OCI-LY7 (cell line): ENCODE data around the gene ARFGAP1. TPM values are rescaled to one million over a fixed set of nuclear protein-coding genes. Genes with fewer than 3 reads are reported as not detected.

ENCODE experiments used
- BruUV-seq: library from RNA; stranded (reverse); fragments of 400-500 nt; replicated peaks from 2 replicates; lab custom pipeline; 2021; lab: Mats Ljungman, UMichigan
- CTCF ChIA-PET: fragments of 300-600 bp; sonication (Branson Sonifier 250); formaldehyde crosslinking; loops from one replicate; lab custom pipeline; 2022; ENCODE audit warnings: antibody characterized with exemption; ENCODE audit not compliant: unreplicated experiment; lab: Charles Lee
- POLR2A ChIA-PET: fragments of 300-600 bp; sonication (Branson Sonifier 250); formaldehyde crosslinking; loops from one replicate; lab custom pipeline; 2022; ENCODE audit warnings: antibody characterized with exemption; lab: Charles Lee
- DNase-seq: peaks from one replicate; pipeline ENCODE4 v3.0.0-alpha.2; 2015; ENCODE audit warnings: low spot score
- H2AFZ ChIP-seq: fragments of 200-600 bp; sonication (generic), shearing (Covaris generic); 2 replicates; pipeline ENCODE4 v1.6.1; 2014; ENCODE audit warnings: mild to moderate bottlenecking, antibody characterized with exemption, low read length, moderate library complexity
- H3K27ac ChIP-seq: fragments of 200-600 bp; sonication (generic); 2 replicates; pipeline ENCODE4 v1.5.1; 2014; ENCODE audit warnings: mixed run types, low read depth, mild to moderate bottlenecking, moderate library complexity, low read length, inconsistent platforms; ENCODE audit not compliant: poor library complexity, severe bottlenecking
- H3K36me3 ChIP-seq: fragments of 200-600 bp; sonication (generic); 2 replicates; pipeline ENCODE4 v1.6.1; 2014; ENCODE audit warnings: mild to moderate bottlenecking, antibody characterized with exemption, low read length, moderate library complexity, mixed read lengths; ENCODE audit not compliant: insufficient read depth
- H3K4me1 ChIP-seq: fragments of 200-600 bp; sonication (generic); 2 replicates; pipeline ENCODE4 v1.5.1; 2014; ENCODE audit warnings: mild to moderate bottlenecking, low read length; ENCODE audit not compliant: insufficient read depth, poor library complexity, severe bottlenecking
- H3K4me2 ChIP-seq: fragments of 200-600 bp; sonication (generic); 2 replicates; pipeline ENCODE4 v1.6.1; 2014; ENCODE audit warnings: mild to moderate bottlenecking, low read length
- H3K4me3 ChIP-seq: fragments of 200-600 bp; sonication (generic); 2 replicates; pipeline ENCODE4 v1.5.1; 2014; ENCODE audit warnings: mild to moderate bottlenecking, low read depth, low read length; ENCODE audit not compliant: poor library complexity, severe bottlenecking
- H3K79me2 ChIP-seq: fragments of 200-600 bp; sonication (generic); 2 replicates; pipeline ENCODE4 v1.6.1; 2016; ENCODE audit warnings: low read depth, mild to moderate bottlenecking, low read length, moderate library complexity, mixed read lengths; ENCODE audit not compliant: insufficient read depth
- H3K9me2 ChIP-seq: fragments of 200-600 bp; sonication (generic); 2 replicates; pipeline ENCODE4 v1.6.1; 2016; ENCODE audit warnings: mild to moderate bottlenecking, low read length, mixed read lengths; ENCODE audit not compliant: insufficient read depth
- H3K9me3 ChIP-seq: fragments of 200-600 bp; sonication (generic); 2 replicates; pipeline ENCODE4 v1.6.1; 2014; ENCODE audit warnings: mild to moderate bottlenecking, mixed run types, low read length, mixed read lengths
- H4K20me1 ChIP-seq: fragments of 200-600 bp; sonication (generic); 2 replicates; pipeline ENCODE4 v1.6.1; 2014; ENCODE audit warnings: mild to moderate bottlenecking, antibody characterized with exemption, low read length, moderate library complexity, mixed read lengths; ENCODE audit not compliant: insufficient read depth
- EZH2phosphoT487 ChIP-seq: fragments of 200-600 bp; sonication (generic); IDR thresholded peaks from 2 replicates; pipeline ENCODE4 v1.6.1; 2018; ENCODE audit warnings: low read depth, borderline replicate concordance, mild to moderate bottlenecking, mixed run types, antibody characterized with exemption, low read length, moderate library complexity, mixed read lengths
- intact Hi-C: fragments of 100-400 bp; cut with micrococcal nuclease; formaldehyde crosslinking; loops from one replicate; pipeline ENCODE4 v1.10.0; 2022; ENCODE audit not compliant: unreplicated experiment
- total RNA-seq, 2 experiments: library from RNA; depleted of rRNA in 1 of 2; stranded (reverse); fragments of >200 nt in 1 of 2; shearing (Covaris generic) in 1 of 2; gene quantifications; 2 replicates each; pipeline ENCODE4 v1.2.3, GENCODE V29; 2014 to 2022
- TF ChIP-seq, protein P1 (sequence below): fragments of 200-600 bp; sonication (generic); conservative IDR thresholded peaks from 2 replicates; pipeline ENCODE4 v1.5.1; 2014; ENCODE audit warnings: mild to moderate bottlenecking, antibody characterized with exemption, low read length, moderate library complexity, mixed read lengths

Gene ARFGAP1
- total RNA-seq, 2 experiments from 2014 or later: 57.9 to 105 TPM

DNA sequence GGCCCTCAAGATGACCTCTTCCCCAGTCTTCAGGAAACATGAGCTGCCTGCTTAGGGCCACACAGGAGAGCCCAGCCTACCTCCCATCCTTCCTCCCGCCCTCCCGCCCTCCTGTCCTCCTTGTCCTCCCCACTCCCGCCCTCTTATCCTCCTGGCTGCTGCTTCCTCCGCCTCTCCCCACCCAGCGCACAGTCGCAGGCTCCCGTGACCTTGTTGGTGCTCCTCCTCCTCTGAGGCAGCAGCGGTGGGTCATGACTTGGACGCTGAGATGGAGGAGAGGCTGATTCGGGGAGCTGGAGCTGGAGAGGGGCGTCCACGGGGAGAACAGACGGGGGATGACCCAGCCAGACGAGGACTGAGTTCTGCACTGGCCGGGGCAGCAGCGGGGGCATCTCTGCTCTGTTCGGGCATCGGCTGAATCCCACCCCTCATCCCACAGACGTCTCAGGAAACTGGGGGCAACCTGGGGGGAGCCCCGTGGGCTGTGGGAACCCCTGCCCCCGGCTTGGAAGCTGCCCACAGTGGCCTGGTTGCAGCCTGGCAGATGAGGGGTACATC, 56.2 kb downstream of the ARFGAP1 start:
- Histone ChIP-seq H3K79me2 (no peaks in the 10 kb centered on the region), H3K4me3 (no peak overlapping the region), H3K9me3 (no peaks in the 10 kb centered on the region), H3K36me3 (no peaks in the 10 kb centered on the region), H3K4me1 (peaks cover 19% of the 10 kb centered on the region), H3K27ac (no peak overlapping the region), H4K20me1 (no peaks in the 10 kb centered on the region), H2AFZ (no peak overlapping the region), H3K9me2 (no peaks in the 10 kb centered on the region), H3K4me2 (no peak overlapping the region)
- ChIA-PET CTCF (no interaction called here), POLR2A (no interaction called here)
- no peak for TF ChIP-seq EZH2phosphoT487
- TF ChIP-seq, protein P1, sequence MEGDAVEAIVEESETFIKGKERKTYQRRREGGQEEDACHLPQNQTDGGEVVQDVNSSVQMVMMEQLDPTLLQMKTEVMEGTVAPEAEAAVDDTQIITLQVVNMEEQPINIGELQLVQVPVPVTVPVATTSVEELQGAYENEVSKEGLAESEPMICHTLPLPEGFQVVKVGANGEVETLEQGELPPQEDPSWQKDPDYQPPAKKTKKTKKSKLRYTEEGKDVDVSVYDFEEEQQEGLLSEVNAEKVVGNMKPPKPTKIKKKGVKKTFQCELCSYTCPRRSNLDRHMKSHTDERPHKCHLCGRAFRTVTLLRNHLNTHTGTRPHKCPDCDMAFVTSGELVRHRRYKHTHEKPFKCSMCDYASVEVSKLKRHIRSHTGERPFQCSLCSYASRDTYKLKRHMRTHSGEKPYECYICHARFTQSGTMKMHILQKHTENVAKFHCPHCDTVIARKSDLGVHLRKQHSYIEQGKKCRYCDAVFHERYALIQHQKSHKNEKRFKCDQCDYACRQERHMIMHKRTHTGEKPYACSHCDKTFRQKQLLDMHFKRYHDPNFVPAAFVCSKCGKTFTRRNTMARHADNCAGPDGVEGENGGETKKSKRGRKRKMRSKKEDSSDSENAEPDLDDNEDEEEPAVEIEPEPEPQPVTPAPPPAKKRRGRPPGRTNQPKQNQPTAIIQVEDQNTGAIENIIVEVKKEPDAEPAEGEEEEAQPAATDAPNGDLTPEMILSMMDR: no peak
- BruUV-seq: no TSS peak
- DNase-seq: no peak
- intact Hi-C loops: no loop called here

DNA sequence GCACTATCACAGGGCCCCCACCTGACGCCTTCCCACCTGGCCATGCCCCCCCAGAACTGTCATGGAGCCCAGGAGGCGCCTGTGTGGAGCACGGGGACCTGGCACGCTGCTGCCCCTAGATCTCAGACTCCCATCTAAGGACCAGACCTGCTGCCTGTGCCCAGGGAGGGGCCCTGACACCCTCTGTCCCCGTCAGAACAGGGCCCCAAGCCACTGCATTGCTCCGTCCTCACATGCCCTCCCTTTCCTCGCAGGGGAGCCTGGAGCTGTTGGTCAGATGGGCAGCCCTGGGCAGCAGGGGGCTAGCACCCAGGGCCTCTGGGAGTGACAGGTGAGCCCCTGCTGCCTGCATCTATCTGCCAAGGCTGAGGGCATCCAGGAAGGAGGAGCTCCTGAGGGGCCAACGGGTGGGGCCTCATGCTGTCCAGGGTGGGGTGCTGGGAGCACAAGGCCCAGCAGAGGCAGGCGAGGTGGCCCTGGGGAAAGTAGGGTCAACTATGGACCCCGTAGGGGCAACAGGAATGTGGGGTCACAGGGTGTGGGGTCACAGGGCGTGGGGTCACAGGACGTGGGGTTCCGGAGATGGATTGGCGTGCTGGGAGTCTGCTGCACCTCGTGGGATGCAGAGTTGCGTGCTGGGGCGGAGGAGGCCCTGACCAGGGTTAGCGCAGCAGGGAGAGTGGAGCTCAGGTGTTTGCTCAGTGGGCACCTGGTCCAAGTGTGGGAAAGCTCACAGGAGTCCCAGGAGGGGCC, 56.9 kb downstream of the ARFGAP1 start:
- H3K9me3 ChIP-seq: no peaks in the 10 kb centered on the region
- POLR2A ChIA-PET: no interaction called here
- DNase-seq: no peak

More for the DNA sequence above, 56.9 kb downstream of the ARFGAP1 start:
- Histone ChIP-seq H3K9me2 (no peaks in the 10 kb centered on the region), H3K79me2 (no peaks in the 10 kb centered on the region), H3K4me1 (peaks cover 19% of the 10 kb centered on the region), H2AFZ (no peak overlapping the region), H3K36me3 (no peaks in the 10 kb centered on the region), H3K27ac (no peak overlapping the region), H3K4me3 (no peak overlapping the region), H4K20me1 (no peaks in the 10 kb centered on the region), H3K4me2 (no peak overlapping the region)
- CTCF ChIA-PET: no interaction called here
- intact Hi-C loops: no loop called here
- no TSS peak for BruUV-seq
- TF ChIP-seq, protein P1: no peak
- no peak for TF ChIP-seq EZH2phosphoT487
